A549 treated with CORT108297 at 1 μM for 4 hours (cell line): ENCODE results near the gene PRAMEF20. TPM values are rescaled to one million over a fixed set of nuclear protein-coding genes. Genes with fewer than 3 reads are reported as not detected.

Experiments
- total RNA-seq: library from RNA; stranded (reverse); fragments of 200-300 nt; extraction: Qiagen RNA extraction; gene quantifications from 5 replicates; pipeline ENCODE4 v1.2.3, GENCODE V29; 2022

Gene PRAMEF20
- total RNA-seq = not detected in 5 replicates

DNA sequence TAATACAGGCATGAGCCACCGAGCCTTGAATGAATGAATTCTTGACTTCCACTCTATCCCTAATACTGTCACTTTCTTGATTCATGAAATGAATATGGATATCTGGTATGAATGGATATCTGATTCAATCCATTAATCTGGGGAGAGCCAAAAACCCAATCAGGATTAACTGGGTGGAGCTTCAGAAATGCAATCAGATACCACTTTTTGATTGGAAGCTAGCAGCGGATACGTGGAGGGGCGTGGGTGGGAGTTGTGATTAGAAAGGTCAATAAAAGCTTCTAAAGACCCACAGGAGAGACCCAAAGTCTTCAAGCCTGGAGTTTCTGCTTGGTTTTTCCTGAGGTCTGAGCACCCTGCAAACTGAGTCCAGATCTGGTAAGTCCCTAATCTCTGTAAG is at the start of gene PRAMEF20:
PRAMEF20 (plus strand) TSS at position 301 of the 400 bp plus-strand sequence. CDS start 5,905 bp downstream, outside the sequence.

DNA sequence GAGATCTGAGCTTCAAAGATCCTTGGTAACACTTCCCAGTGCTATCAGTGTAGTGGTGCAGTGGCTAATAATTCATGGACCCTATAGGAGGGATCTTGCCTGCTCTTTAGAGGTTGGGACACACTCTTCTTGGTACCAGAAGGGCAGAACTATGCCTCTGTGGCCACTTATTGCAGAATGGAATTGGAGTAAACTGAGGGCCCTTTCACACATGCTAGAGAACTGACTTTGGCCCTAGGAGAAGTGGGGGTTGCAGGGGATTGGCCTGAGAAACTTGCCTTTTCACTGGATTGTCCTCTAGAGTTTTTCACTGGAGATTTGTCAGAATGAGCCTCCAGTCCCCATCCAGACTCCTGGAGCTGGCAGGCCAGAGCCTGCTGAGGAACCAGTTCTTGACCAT is 20.9 kb upstream of the PRAMEF20 start, which contains the start of gene PRAMEF17:
PRAMEF17 (plus strand) TSS at position 301 of the 400 bp plus-strand sequence; CDS start at position 327, 26 bp downstream.

Other genes with a start within 250 kb of the PRAMEF20 start
- gene HNRNPCL4, start 244.8 kb upstream of the PRAMEF20 start, total RNA-seq = not detected in 5 replicates
- gene PRAMEF9, start 238.6 kb upstream of the PRAMEF20 start, total RNA-seq = not detected in 5 replicates
- not detected in 5 replicates for gene PRAMEF13, start 209.0 kb upstream of the PRAMEF20 start, total RNA-seq
- not detected in 5 replicates for gene PRAMEF18, start 184.3 kb upstream of the PRAMEF20 start, total RNA-seq
- not detected in 5 replicates for gene PRAMEF5, start 156.3 kb upstream of the PRAMEF20 start, total RNA-seq
- not detected in 5 replicates for gene PRAMEF8, start 125.3 kb upstream of the PRAMEF20 start, total RNA-seq
- not detected in 5 replicates for gene PRAMEF33, start 106.9 kb upstream of the PRAMEF20 start, total RNA-seq
- gene PRAMEF15, start 94.9 kb upstream of the PRAMEF20 start, total RNA-seq = not detected in 5 replicates
- gene PRAMEF14, start 63.3 kb upstream of the PRAMEF20 start, total RNA-seq = not detected in 5 replicates
- gene PRAMEF19, start 38.5 kb upstream of the PRAMEF20 start, total RNA-seq = not detected in 5 replicates
- gene PRAMEF17, start 20.8 kb upstream of the PRAMEF20 start, total RNA-seq = not detected in 5 replicates
- 0.04 TPM in 1 of 5 replicates, not detected in the others for gene LRRC38, start 103.6 kb downstream of the PRAMEF20 start, total RNA-seq
- not detected in 5 replicates for gene PDPN, start 173.4 kb downstream of the PRAMEF20 start, total RNA-seq